ENCODE data around the gene PCDH9. TPM values are rescaled to one million over a fixed set of nuclear protein-coding genes. Genes with fewer than 3 reads are reported as not detected.

PCDH9 gene
- total and polyA plus RNA-seq, 2 of the 13 experiments (the other 11 are each of a cell fraction or from before 2014, with no cell fraction given), result 0.09 TPM; not detected in 1

DNA sequence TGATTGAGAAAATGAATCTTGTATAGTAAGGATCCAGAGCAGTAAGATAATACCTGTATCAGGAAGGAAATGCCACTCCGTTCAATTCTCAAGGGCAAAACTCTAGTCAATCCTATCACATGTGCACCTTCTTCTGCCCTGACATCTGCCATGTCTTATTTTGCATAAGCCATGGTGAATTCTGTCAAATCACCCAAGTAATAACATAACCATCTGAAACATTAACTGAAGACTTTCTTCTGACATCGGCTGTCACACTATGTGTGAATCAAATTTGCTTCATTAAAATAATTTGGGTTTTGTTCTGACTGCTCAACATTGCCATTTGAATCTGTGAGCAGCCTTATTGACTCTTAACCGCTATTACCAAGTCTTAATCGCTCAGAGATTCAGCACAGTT is 91.2 kb downstream of the PCDH9 start:
- Histone ChIP-seq H3K27ac (ENCODE audit: extremely low read length, insufficient read depth, low read length) (no peak overlapping the region), H3K27me3 (ENCODE audit: control insufficient read depth in 1 of 2, insufficient read depth in 2 of 2, low read length in 2 of 2) (no peaks in the 10 kb centered on the region), H3K9ac (ENCODE audit: insufficient read depth, low read depth, low read length) (no peak overlapping the region), H4K20me1 (ENCODE audit: insufficient read depth, low read length) (no peaks in the 10 kb centered on the region), H3K79me2 (ENCODE audit: insufficient read depth, low read length) (no peaks in the 10 kb centered on the region), H2AFZ (ENCODE audit: low read length) (no peak overlapping the region), H3K4me1 (ENCODE audit: insufficient read depth, low read length) (no peaks in the 10 kb centered on the region), H3K36me3 (replicated peaks in 1 of 2; ENCODE audit: control insufficient read depth in 1 of 2, insufficient read depth in 2 of 2, low read length in 2 of 2) (no peaks in the 10 kb centered on the region), H3K9me3 (ENCODE audit: low read length) (no peaks in the 10 kb centered on the region), H3K4me3 (replicated peaks in 1 of 3; ENCODE audit: insufficient read depth in 1 of 3, low read depth in 2 of 3, low read length in 3 of 3) (no peak overlapping the region), H3K4me2 (ENCODE audit: low read depth, low read length) (no peak overlapping the region)
- FAIRE-seq (no peak), DNase-seq (ENCODE audit: low spot score) (no peak), ATAC-seq (no peak)
- no peak for TF ChIP-seq ZBTB7B (CRISPR knock-in tag; IDR thresholded peaks at IDR 0.05)
- no peak for TF ChIP-seq ZNF549 (CRISPR knock-in tag; IDR thresholded peaks at IDR 0.05)
- no peak for TF ChIP-seq ZNF343 (CRISPR knock-in tag; IDR thresholded peaks at IDR 0.05)
- TF ChIP-seq MTF2 (CRISPR knock-in tag; IDR thresholded peaks at IDR 0.05; ENCODE audit: borderline replicate concordance), result no peak
- TF ChIP-seq HMGA1 (CRISPR knock-in tag; conservative IDR thresholded peaks at IDR 0.05), result no peak
- TF ChIP-seq ZNF577 (CRISPR knock-in tag; IDR thresholded peaks at IDR 0.05; ENCODE audit: borderline replicate concordance, low read depth), result no peak
- no peak for TF ChIP-seq DRAP1 (CRISPR knock-in tag; IDR thresholded peaks at IDR 0.05)
- TF ChIP-seq ZNF256 (CRISPR knock-in tag; conservative IDR thresholded peaks at IDR 0.05), result no peak
- TF ChIP-seq YEATS2 (CRISPR knock-in tag; IDR thresholded peaks at IDR 0.05; ENCODE audit: borderline replicate concordance), result no peak
- TF ChIP-seq CBX1 (IDR thresholded peaks at IDR 0.05; ENCODE audit: low read depth), result no peak
- no peak for TF ChIP-seq POLR2G (IDR thresholded peaks at IDR 0.05; ENCODE audit: low read depth, low read length)
- TF ChIP-seq CCAR2 (optimal IDR thresholded peaks at IDR 0.05; ENCODE audit: low read depth, low read length), result no peak
- no peak for TF ChIP-seq LBX2 (CRISPR knock-in tag; IDR thresholded peaks at IDR 0.05; ENCODE audit: borderline replicate concordance)
- no peak for TF ChIP-seq FOXP4 (CRISPR knock-in tag; IDR thresholded peaks at IDR 0.05)
- TF ChIP-seq ZNF530 (CRISPR knock-in tag; IDR thresholded peaks at IDR 0.05; ENCODE audit: low read depth), result no peak
- no peak for TF ChIP-seq ZNF781 (CRISPR knock-in tag; IDR thresholded peaks at IDR 0.05; ENCODE audit: borderline replicate concordance, not compliant biosample characterization)
- TF ChIP-seq SP1 (IDR thresholded peaks at IDR 0.05), result no peak
- TF ChIP-seq SP1 (CRISPR knock-in tag; IDR thresholded peaks at IDR 0.05), result no peak
- no peak for TF ChIP-seq MIER3 (CRISPR knock-in tag; IDR thresholded peaks at IDR 0.05; ENCODE audit: borderline replicate concordance)
- no peak for TF ChIP-seq ZNF564 (CRISPR knock-in tag; IDR thresholded peaks at IDR 0.05)
- ChIA-PET CTCF (ENCODE audit: low intra/inter-chr PET ratio, low total read pairs) (no interaction called here), POLR2A (no interaction called here)
- in situ Hi-C loops (cut with HindIII; ENCODE audit: extremely low pct_ligation_motif_present, low pct_unique_long_range_greater_than_20kb) (no loop called here), intact Hi-C loops (cut with micrococcal nuclease; ENCODE audit: unreplicated experiment) (no loop called here)
- no TSS peak for BruUV-seq (replicated peaks)
- 30% methylated on average over 4 of the region's 4 CpGs for whole genome bisulfite sequencing (ENCODE audit: low lambda C conversion rate)
